Measurements from ENCODE around the gene NYNRIN.

Gene NYNRIN

GRCh38 chr14:24459331-24459730, 60.5 kb downstream of the NYNRIN start:
- no peak for TF ChIP-seq CTCF (IDR thresholded peaks at IDR 0.05; ENCODE audit: low read depth, low read length)
- DNase-seq (ENCODE audit: low read depth in 2 of 2) = no peak
- no peak overlapping the region for H3K4me3 ChIP-seq (replicated peaks in 1 of 2; ENCODE audit: low read depth in 2 of 2, low read length in 2 of 2)

GRCh38 chr14:24461336-24461735, 62.5 kb downstream of the NYNRIN start:
- DNase-seq (ENCODE audit: low read depth in 2 of 2) = no peak
- TF ChIP-seq CTCF (IDR thresholded peaks at IDR 0.05; ENCODE audit: low read depth, low read length) = no peak
- no peak overlapping the region for H3K4me3 ChIP-seq (replicated peaks in 1 of 2; ENCODE audit: low read depth in 2 of 2, low read length in 2 of 2)

GRCh38 chr14:24463017-24463883, 64.4 kb downstream of the NYNRIN start:
- no peak for TF ChIP-seq CTCF (IDR thresholded peaks at IDR 0.05; ENCODE audit: low read depth, low read length)
- H3K4me3 ChIP-seq (replicated peaks in 1 of 2; ENCODE audit: low read depth in 2 of 2, low read length in 2 of 2) = no peak overlapping the region
- no peak for DNase-seq (ENCODE audit: low read depth in 2 of 2)

GRCh38 chr14:24463884-24464785, 65.3 kb downstream of the NYNRIN start:
- no peak overlapping the region for H3K4me3 ChIP-seq (replicated peaks in 1 of 2; ENCODE audit: low read depth in 2 of 2, low read length in 2 of 2)
- TF ChIP-seq CTCF (IDR thresholded peaks at IDR 0.05; ENCODE audit: low read depth, low read length) = no peak
- no peak for DNase-seq (ENCODE audit: low read depth in 2 of 2)

- H3K4me3 ChIP-seq (replicated peaks in 1 of 2; ENCODE audit: low read depth in 2 of 2, low read length in 2 of 2) = no peak overlapping the region
- DNase-seq (ENCODE audit: low read depth in 2 of 2) = no peak
- no peak for TF ChIP-seq CTCF (IDR thresholded peaks at IDR 0.05; ENCODE audit: low read depth, low read length)
Measured at GRCh38 chr14:24465368-24465767, 66.6 kb downstream of the NYNRIN start.

- no peak for TF ChIP-seq CTCF (IDR thresholded peaks at IDR 0.05; ENCODE audit: low read depth, low read length)
- DNase-seq (ENCODE audit: low read depth in 2 of 2) = no peak
- no peak overlapping the region for H3K4me3 ChIP-seq (replicated peaks in 1 of 2; ENCODE audit: low read depth in 2 of 2, low read length in 2 of 2)
Measured at GRCh38 chr14:24465805-24466204, 67.0 kb downstream of the NYNRIN start.
